Measurements from ENCODE around the gene GPER1.
"Not testable (repeated sequence)": the region's sequence is repeated elsewhere in the genome, so short reads cannot be mapped to it uniquely, and the experiment has no call there.

GPER1 gene

GRCh38 chr7:1068013-1068412 is 19.9 kb upstream of the GPER1 start:
- no peak for DNase-seq (ENCODE audit: low read depth, low spot score)

- no peak for DNase-seq (ENCODE audit: low read depth, low spot score)
Observed at GRCh38 chr7:1068619-1069018, 19.3 kb upstream of the GPER1 start.

- no peak for DNase-seq (ENCODE audit: low read depth, low spot score)
Observed at GRCh38 chr7:1070544-1071011, 17.3 kb upstream of the GPER1 start.

GRCh38 chr7:1071731-1072254 is 16.1 kb upstream of the GPER1 start:
- DNase-seq (ENCODE audit: low read depth, low spot score) = no peak

- DNase-seq (ENCODE audit: low read depth, low spot score) = no peak
Observed at GRCh38 chr7:1073142-1073977, 14.6 kb upstream of the GPER1 start.

- not testable (repeated sequence) for DNase-seq (ENCODE audit: low read depth, low spot score)
Observed at GRCh38 chr7:1074018-1074417, 13.9 kb upstream of the GPER1 start.

GRCh38 chr7:1074593-1075431 is 13.1 kb upstream of the GPER1 start:
- no peak for DNase-seq (ENCODE audit: low read depth, low spot score)

GRCh38 chr7:1076184-1077072 is 11.5 kb upstream of the GPER1 start:
- DNase-seq (ENCODE audit: low read depth, low spot score) = no peak

GRCh38 chr7:1078519-1078918 is 9.4 kb upstream of the GPER1 start:
- no peak for DNase-seq (ENCODE audit: low read depth, low spot score)

GRCh38 chr7:1078985-1079384 is 8.9 kb upstream of the GPER1 start:
- no peak for DNase-seq (ENCODE audit: low read depth, low spot score)

GRCh38 chr7:1079546-1079945 is 8.4 kb upstream of the GPER1 start:
- no peak for DNase-seq (ENCODE audit: low read depth, low spot score)

GRCh38 chr7:1080252-1080920 is 7.5 kb upstream of the GPER1 start:
- DNase-seq (ENCODE audit: low read depth, low spot score) = no peak

GRCh38 chr7:1080921-1081255 is 7.0 kb upstream of the GPER1 start:
- DNase-seq (ENCODE audit: low read depth, low spot score) = no peak

GRCh38 chr7:1081336-1081735 is 6.6 kb upstream of the GPER1 start:
- no peak for DNase-seq (ENCODE audit: low read depth, low spot score)

- no peak for DNase-seq (ENCODE audit: low read depth, low spot score)
Observed at GRCh38 chr7:1081931-1082401, 5.9 kb upstream of the GPER1 start.

- DNase-seq (ENCODE audit: low read depth, low spot score) = no peak
Observed at GRCh38 chr7:1083729-1084657, 3.9 kb upstream of the GPER1 start.

GRCh38 chr7:1085266-1085665 is 2.6 kb upstream of the GPER1 start:
- DNase-seq (ENCODE audit: low read depth, low spot score) = no peak

- DNase-seq (ENCODE audit: low read depth, low spot score) = no peak
Observed at GRCh38 chr7:1085910-1086421, 1.9 kb upstream of the GPER1 start.

All from brain pericyte (primary cell).